ENCODE data around the gene TWF2. TPM values are rescaled to one million over a fixed set of nuclear protein-coding genes. Genes with fewer than 3 reads are reported as not detected.

TWF2 gene
- total and polyA plus RNA-seq, 9 donors = 22.0 to 36.6 (median 29.2) TPM

GRCh38 chr3:52205727-52206372, 33.1 kb downstream of the TWF2 start:
- no peak overlapping the region for H3K27ac ChIP-seq (ENCODE audit: low read length)
- no peak for DNase-seq
- WGBS (ENCODE audit: insufficient coverage) = 83% methylated on average over 1 of the region's 6 CpGs
- no peaks in the 10 kb centered on the region for H3K4me1 ChIP-seq (ENCODE audit: control insufficient read depth, insufficient read depth, low read length)
- H3K9me3 ChIP-seq (replicated peaks; ENCODE audit: control insufficient read depth, low read depth, low read length) = no peaks in the 10 kb centered on the region
- H3K27me3 ChIP-seq (ENCODE audit: control insufficient read depth, insufficient read depth, low read length) = no peaks in the 10 kb centered on the region
- no peak overlapping the region for H3K4me3 ChIP-seq (ENCODE audit: low read length)
- peaks cover 91% of the 10 kb centered on the region for H3K36me3 ChIP-seq (ENCODE audit: control insufficient read depth, insufficient read depth, low read length)

GRCh38 chr3:52204337-52205073, 34.5 kb downstream of the TWF2 start:
- no peak overlapping the region for H3K4me3 ChIP-seq (ENCODE audit: low read length)
- no peaks in the 10 kb centered on the region for H3K4me1 ChIP-seq (ENCODE audit: control insufficient read depth, insufficient read depth, low read length)
- H3K27ac ChIP-seq (ENCODE audit: low read length) = no peak overlapping the region
- no peaks in the 10 kb centered on the region for H3K27me3 ChIP-seq (ENCODE audit: control insufficient read depth, insufficient read depth, low read length)
- no peak for DNase-seq
- H3K36me3 ChIP-seq (ENCODE audit: control insufficient read depth, insufficient read depth, low read length) = peaks cover 79% of the 10 kb centered on the region
- no peaks in the 10 kb centered on the region for H3K9me3 ChIP-seq (replicated peaks; ENCODE audit: control insufficient read depth, low read depth, low read length)
- WGBS (ENCODE audit: insufficient coverage) = 75% methylated on average over 3 of the region's 10 CpGs

GRCh38 chr3:52203701-52204100, 35.3 kb downstream of the TWF2 start:
- no peak for DNase-seq
- no peak overlapping the region for H3K27ac ChIP-seq (ENCODE audit: low read length)
- H3K4me3 ChIP-seq (ENCODE audit: low read length) = no peak overlapping the region
- H3K9me3 ChIP-seq (replicated peaks; ENCODE audit: control insufficient read depth, low read depth, low read length) = no peaks in the 10 kb centered on the region
- no peaks in the 10 kb centered on the region for H3K27me3 ChIP-seq (ENCODE audit: control insufficient read depth, insufficient read depth, low read length)
- WGBS (ENCODE audit: insufficient coverage) = no CpG with 5 or more reads among the region's 1 CpG
- H3K4me1 ChIP-seq (ENCODE audit: control insufficient read depth, insufficient read depth, low read length) = peaks cover 7% of the 10 kb centered on the region
- H3K36me3 ChIP-seq (ENCODE audit: control insufficient read depth, insufficient read depth, low read length) = peaks cover 76% of the 10 kb centered on the region

- peaks cover 13% of the 10 kb centered on the region for H3K4me1 ChIP-seq (ENCODE audit: control insufficient read depth, insufficient read depth, low read length)
- H3K27ac ChIP-seq (ENCODE audit: low read length) = no peak overlapping the region
- peaks cover 65% of the 10 kb centered on the region for H3K36me3 ChIP-seq (ENCODE audit: control insufficient read depth, insufficient read depth, low read length)
- no peaks in the 10 kb centered on the region for H3K9me3 ChIP-seq (replicated peaks; ENCODE audit: control insufficient read depth, low read depth, low read length)
- peak; percentile 44 for DNase-seq
- H3K4me3 ChIP-seq (ENCODE audit: low read length) = no peak overlapping the region
- WGBS (ENCODE audit: insufficient coverage) = 88% methylated on average over 1 of the region's 4 CpGs
- H3K27me3 ChIP-seq (ENCODE audit: control insufficient read depth, insufficient read depth, low read length) = no peaks in the 10 kb centered on the region
Observed at GRCh38 chr3:52202384-52203077, 36.4 kb downstream of the TWF2 start.

GRCh38 chr3:52200981-52201679, 37.8 kb downstream of the TWF2 start:
- Histone ChIP-seq H3K4me3 (ENCODE audit: low read length) (no peak overlapping the region), H3K4me1 (ENCODE audit: control insufficient read depth, insufficient read depth, low read length) (peaks cover 22% of the 10 kb centered on the region), H3K9me3 (replicated peaks; ENCODE audit: control insufficient read depth, low read depth, low read length) (no peaks in the 10 kb centered on the region), H3K27me3 (ENCODE audit: control insufficient read depth, insufficient read depth, low read length) (no peaks in the 10 kb centered on the region), H3K36me3 (ENCODE audit: control insufficient read depth, insufficient read depth, low read length) (peaks cover 55% of the 10 kb centered on the region), H3K27ac (ENCODE audit: low read length) (no peak overlapping the region)
- no peak for DNase-seq
- 100% methylated on average over 1 of the region's 5 CpGs for WGBS (ENCODE audit: insufficient coverage)

- Histone ChIP-seq H3K4me1 (ENCODE audit: control insufficient read depth, insufficient read depth, low read length) (peaks cover 25% of the 10 kb centered on the region), H3K4me3 (ENCODE audit: low read length) (peak overlapping the region; percentile 91), H3K9me3 (replicated peaks; ENCODE audit: control insufficient read depth, low read depth, low read length) (no peaks in the 10 kb centered on the region), H3K27me3 (ENCODE audit: control insufficient read depth, insufficient read depth, low read length) (no peaks in the 10 kb centered on the region), H3K36me3 (ENCODE audit: control insufficient read depth, insufficient read depth, low read length) (peaks cover 34% of the 10 kb centered on the region), H3K27ac (ENCODE audit: low read length) (peak overlapping the region; percentile 20)
- no peak for DNase-seq
- WGBS (ENCODE audit: insufficient coverage) = 79% methylated on average over 4 of the region's 14 CpGs
Observed at GRCh38 chr3:52198643-52199608, 40.0 kb downstream of the TWF2 start.

GRCh38 chr3:52197842-52198625, 40.9 kb downstream of the TWF2 start, which contains the start of gene ALAS1:
Gene ALAS1 (plus strand): TSS chr3:52198160. CDS start chr3:52199242, 1,082 bp downstream.
- Histone ChIP-seq H3K4me3 (ENCODE audit: low read length) (peak within 1 kb of the TSS; percentile 91), H3K27ac (ENCODE audit: low read length) (peak within 1 kb of the TSS; percentile 77), H3K4me1 (ENCODE audit: control insufficient read depth, insufficient read depth, low read length) (peaks cover 26% of the 10 kb centered on the region), H3K9me3 (replicated peaks; ENCODE audit: control insufficient read depth, low read depth, low read length) (no peaks in the 10 kb centered on the region), H3K36me3 (ENCODE audit: control insufficient read depth, insufficient read depth, low read length) (peaks cover 25% of the 10 kb centered on the region), H3K27me3 (ENCODE audit: control insufficient read depth, insufficient read depth, low read length) (no peaks in the 10 kb centered on the region)
- peak; percentile 96 for DNase-seq
- under 1% methylated on average over 68 of the region's 71 CpGs for WGBS (ENCODE audit: insufficient coverage)

- no peaks in the 10 kb centered on the region for H3K27me3 ChIP-seq (ENCODE audit: control insufficient read depth, insufficient read depth, low read length)
- no peaks in the 10 kb centered on the region for H3K9me3 ChIP-seq (replicated peaks; ENCODE audit: control insufficient read depth, low read depth, low read length)
- DNase-seq = no peak
- peaks cover 32% of the 10 kb centered on the region for H3K4me1 ChIP-seq (ENCODE audit: control insufficient read depth, insufficient read depth, low read length)
- WGBS (ENCODE audit: insufficient coverage) = 63% methylated on average over 7 of the region's 10 CpGs
- H3K27ac ChIP-seq (ENCODE audit: low read length) = peak overlapping the region; percentile 77
- peak overlapping the region; percentile 91 for H3K4me3 ChIP-seq (ENCODE audit: low read length)
- H3K36me3 ChIP-seq (ENCODE audit: control insufficient read depth, insufficient read depth, low read length) = peaks cover 20% of the 10 kb centered on the region
Observed at GRCh38 chr3:52197499-52197841, 41.5 kb downstream of the TWF2 start.

- no peaks in the 10 kb centered on the region for H3K27me3 ChIP-seq (ENCODE audit: control insufficient read depth, insufficient read depth, low read length)
- H3K27ac ChIP-seq (ENCODE audit: low read length) = no peak overlapping the region
- no peak for DNase-seq
- WGBS (ENCODE audit: insufficient coverage) = 88% methylated on average over 3 of the region's 3 CpGs
- H3K9me3 ChIP-seq (replicated peaks; ENCODE audit: control insufficient read depth, low read depth, low read length) = no peaks in the 10 kb centered on the region
- H3K4me1 ChIP-seq (ENCODE audit: control insufficient read depth, insufficient read depth, low read length) = peaks cover 32% of the 10 kb centered on the region
- peaks cover 16% of the 10 kb centered on the region for H3K36me3 ChIP-seq (ENCODE audit: control insufficient read depth, insufficient read depth, low read length)
- no peak overlapping the region for H3K4me3 ChIP-seq (ENCODE audit: low read length)
Observed at GRCh38 chr3:52196977-52197376, 42.0 kb downstream of the TWF2 start.
